Fibroblast of pulmonary artery (primary cell): ENCODE data around the gene H3-3A.

Source experiments
- DNase-seq: peaks from one replicate; pipeline ENCODE4 v3.0.0-alpha.2; 2010; ENCODE audit warnings: low read depth
- H3K4me3 ChIP-seq: replicated peaks from 2 replicates; pipeline ENCODE4 v1.5.1; 2011; ENCODE audit warnings: low read depth, mild to moderate bottlenecking, control low read depth, low read length, moderate library complexity
- TF ChIP-seq, protein P1 (sequence below): IDR thresholded peaks from 2 replicates; pipeline ENCODE4 v1.5.1; 2011; ENCODE audit warnings: mild to moderate bottlenecking, control low read depth, low read length, inconsistent platforms; ENCODE audit errors: missing control alignments

H3-3A gene

DNA sequence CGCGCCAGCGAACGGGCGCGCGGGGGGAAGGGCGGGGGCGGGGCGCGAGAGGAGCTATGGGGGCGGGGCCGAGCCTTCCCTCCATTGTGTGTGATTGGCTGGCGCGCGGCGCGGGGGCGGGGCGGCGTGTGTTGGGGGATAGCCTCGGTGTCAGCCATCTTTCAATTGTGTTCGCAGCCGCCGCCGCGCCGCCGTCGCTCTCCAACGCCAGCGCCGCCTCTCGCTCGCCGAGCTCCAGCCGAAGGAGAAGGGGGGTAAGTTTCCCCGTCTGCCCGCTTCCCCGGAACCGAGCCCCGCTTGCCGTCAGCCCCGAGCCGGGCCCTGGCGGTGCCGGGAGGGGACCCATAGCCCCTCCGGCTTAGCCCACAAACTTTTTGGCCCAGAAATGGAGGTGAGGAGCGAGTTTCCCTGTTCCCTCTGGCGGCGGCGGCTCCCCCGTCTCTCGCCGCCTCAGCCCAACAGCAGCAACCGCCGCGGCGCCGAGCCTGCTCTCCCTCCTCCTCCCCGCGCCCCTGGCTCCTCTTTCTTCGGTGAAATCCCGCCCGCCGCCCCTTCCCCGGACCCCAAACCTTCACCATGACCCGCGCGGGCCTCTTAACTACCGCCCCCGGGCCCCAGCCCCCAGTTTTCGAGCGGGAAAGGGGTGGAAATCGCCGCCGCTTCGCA lies at the start of gene H3-3A:
Gene H3-3A (plus strand): TSS at position 159 of the 666 bp plus-strand sequence. CDS start 1,636 bp downstream, outside the sequence.
- H3K4me3 ChIP-seq = peak within 1 kb of the TSS; percentile 98
- peak; percentile 95 for DNase-seq
- TF ChIP-seq, protein P1, sequence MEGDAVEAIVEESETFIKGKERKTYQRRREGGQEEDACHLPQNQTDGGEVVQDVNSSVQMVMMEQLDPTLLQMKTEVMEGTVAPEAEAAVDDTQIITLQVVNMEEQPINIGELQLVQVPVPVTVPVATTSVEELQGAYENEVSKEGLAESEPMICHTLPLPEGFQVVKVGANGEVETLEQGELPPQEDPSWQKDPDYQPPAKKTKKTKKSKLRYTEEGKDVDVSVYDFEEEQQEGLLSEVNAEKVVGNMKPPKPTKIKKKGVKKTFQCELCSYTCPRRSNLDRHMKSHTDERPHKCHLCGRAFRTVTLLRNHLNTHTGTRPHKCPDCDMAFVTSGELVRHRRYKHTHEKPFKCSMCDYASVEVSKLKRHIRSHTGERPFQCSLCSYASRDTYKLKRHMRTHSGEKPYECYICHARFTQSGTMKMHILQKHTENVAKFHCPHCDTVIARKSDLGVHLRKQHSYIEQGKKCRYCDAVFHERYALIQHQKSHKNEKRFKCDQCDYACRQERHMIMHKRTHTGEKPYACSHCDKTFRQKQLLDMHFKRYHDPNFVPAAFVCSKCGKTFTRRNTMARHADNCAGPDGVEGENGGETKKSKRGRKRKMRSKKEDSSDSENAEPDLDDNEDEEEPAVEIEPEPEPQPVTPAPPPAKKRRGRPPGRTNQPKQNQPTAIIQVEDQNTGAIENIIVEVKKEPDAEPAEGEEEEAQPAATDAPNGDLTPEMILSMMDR = no peak

DNA sequence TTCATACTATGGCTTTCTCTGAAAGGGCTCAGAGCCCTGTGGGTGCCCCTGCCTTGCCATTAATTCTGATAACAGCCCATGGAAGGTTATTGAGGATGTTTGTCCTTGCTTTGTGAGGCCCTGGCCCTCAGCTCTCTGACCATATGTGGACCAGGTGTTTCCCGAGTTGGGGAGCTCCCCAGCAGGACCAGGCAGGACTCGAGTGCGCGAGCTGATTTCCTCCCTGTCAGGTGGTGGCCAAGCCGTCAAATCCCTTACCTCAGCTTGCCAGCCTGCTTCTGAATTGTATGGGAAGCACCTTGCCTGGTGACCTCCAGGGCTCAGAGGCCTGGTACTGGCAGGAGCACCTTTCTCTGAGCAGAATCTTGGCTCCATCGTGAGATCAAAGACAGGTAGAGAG lies 45.4 kb upstream of the H3-3A start:
- no peak overlapping the region for H3K4me3 ChIP-seq
- no peak for DNase-seq
- TF ChIP-seq, protein P1 = no peak

DNA sequence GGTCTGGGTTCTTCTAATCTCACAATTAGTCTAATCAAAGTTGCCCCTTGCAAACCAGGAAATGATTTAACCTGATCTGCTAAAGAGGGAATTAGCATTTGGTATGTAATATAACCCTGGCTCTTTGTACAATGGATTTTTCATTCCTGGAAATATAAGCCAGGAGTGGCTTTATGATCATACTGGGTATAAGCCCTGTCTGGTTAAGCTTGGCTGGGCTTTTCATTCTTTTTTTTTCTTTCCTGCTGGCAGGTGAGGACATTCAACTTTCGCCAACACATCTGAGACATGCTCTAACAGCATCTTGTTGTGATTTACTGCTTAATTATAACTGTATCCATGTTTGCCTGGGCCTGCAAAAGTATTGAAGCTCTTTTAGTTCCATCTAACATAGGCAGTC lies 42.9 kb upstream of the H3-3A start:
- no peak for DNase-seq
- TF ChIP-seq, protein P1 = no peak
- no peak overlapping the region for H3K4me3 ChIP-seq

DNA sequence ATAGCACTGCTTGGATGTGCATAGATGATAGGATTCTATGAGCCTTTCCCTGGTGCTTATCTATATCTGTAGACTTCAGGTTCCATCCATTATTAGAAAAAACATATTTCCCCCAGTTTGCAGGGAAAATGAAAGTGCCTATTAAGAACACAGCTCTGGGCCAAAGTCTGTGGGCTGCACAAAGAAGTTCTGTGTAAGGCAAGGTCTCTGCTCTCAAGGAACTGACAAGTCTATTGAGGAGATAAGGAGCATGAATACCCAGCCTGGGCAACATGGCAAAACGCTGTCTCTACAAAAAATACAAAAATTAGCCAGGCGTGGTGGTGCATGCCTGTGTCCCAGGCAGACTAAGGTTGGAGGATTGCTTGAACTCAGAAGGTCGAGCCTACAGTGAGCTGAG lies 41.1 kb upstream of the H3-3A start:
- TF ChIP-seq, protein P1 = no peak
- no peak overlapping the region for H3K4me3 ChIP-seq
- DNase-seq = no peak

DNA sequence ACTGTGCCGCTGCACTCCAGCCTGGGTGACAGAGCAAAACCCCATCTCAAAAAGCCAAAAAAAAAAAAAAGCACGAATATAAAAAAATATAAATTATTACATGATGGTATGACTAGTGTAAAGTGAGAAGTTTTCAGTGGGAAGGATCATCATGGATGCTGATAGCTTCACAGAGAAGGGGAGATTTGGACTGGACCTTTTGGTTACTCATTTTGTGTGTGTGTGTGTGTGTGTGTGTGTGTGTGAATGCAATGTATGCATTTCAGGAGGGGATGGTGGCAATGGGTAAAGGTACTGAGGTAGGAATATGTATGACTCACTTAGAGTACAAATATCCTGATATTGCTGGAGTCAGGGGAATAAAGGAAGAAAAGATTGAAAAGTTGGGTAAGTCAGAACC lies 40.7 kb upstream of the H3-3A start:
- no peak overlapping the region for H3K4me3 ChIP-seq
- DNase-seq = no peak
- TF ChIP-seq, protein P1 = no peak

DNA sequence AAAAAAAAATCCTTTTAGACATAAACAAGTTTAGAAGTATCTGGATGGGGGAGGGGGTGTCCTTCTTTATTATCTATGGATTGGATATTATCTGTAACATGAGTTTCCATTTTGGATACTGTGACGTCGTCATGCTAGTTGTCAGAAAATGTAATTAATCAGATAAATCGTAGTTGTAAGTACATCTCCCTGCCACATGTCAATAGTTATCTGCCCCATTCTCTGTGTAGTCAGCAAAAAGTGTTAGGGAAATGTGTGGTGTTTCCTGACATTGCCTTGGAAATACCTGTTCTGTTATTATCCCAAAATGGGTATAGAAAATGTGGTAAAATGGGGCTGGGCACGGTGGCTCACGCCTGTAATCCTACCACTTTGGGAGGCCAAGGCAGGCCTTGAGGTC lies 38.8 kb upstream of the H3-3A start:
- DNase-seq = no peak

More for the DNA sequence above, 38.8 kb upstream of the H3-3A start:
- TF ChIP-seq, protein P1 = no peak
- no peak overlapping the region for H3K4me3 ChIP-seq
